Sigmoid colon (tissue), 7 donors: ENCODE measurements around the gene TDRD9. TPM values are rescaled to one million over a fixed set of nuclear protein-coding genes. Genes with fewer than 3 reads are reported as not detected.

Experiments
- DNase-seq: peaks from one replicate; pipeline ENCODE4 v3.0.0-alpha.2; 2019
- H3K27ac ChIP-seq, 4 donors: fragments of 200-600 bp; sonication (generic); one replicate each; pipeline ENCODE4 v1.5.1; 2016 to 2019; ENCODE audit warnings: mild to moderate bottlenecking in 1 of 4
- H3K27me3 ChIP-seq, 3 donors: fragments of 200-600 bp; sonication (generic); one replicate each; pipeline ENCODE4 v1.5.1; 2019; ENCODE audit warnings: mild to moderate bottlenecking in 1 of 3
- H3K36me3 ChIP-seq, 4 donors: fragments of 200-600 bp; sonication (generic); one replicate each; pipeline ENCODE4 v1.5.1; 2016 to 2019
- H3K4me1 ChIP-seq, 4 donors: fragments of 200-600 bp; sonication (generic); one replicate each; pipeline ENCODE4 v1.5.1; 2017 to 2019
- H3K4me3 ChIP-seq, 4 donors: fragments of 200-600 bp; sonication (generic); one replicate each; pipeline ENCODE4 v1.5.1; 2017 to 2019; ENCODE audit warnings: mild to moderate bottlenecking in 2 of 4, moderate library complexity in 1 of 4
- H3K9me3 ChIP-seq, 4 donors: fragments of 200-600 bp in 3 of 4; sonication (generic) in 3 of 4; one replicate each; pipeline versions ENCODE4 v1.5.1 to v1.6.1; 2013 to 2019
- CTCF ChIP-seq, 4 experiments: fragments of 450-650 bp in 3 of 4; fragments of 200-600 bp in 1 of 4; IDR thresholded peaks; one replicate each; pipeline ENCODE4 v1.5.1; 2016 to 2019; ENCODE audit warnings: antibody characterized with exemption in 4 of 4, mild to moderate bottlenecking in 3 of 4, moderate library complexity in 2 of 4
- EP300 ChIP-seq, 4 donors: sonication (generic); formaldehyde crosslinking; IDR thresholded peaks; one replicate each; pipeline ENCODE4 v1.6.1; 2017; ENCODE audit warnings: antibody characterized with exemption in 4 of 4
- POLR2A ChIP-seq, 2 donors: fragments of 450-650 bp; IDR thresholded peaks; one replicate each; pipeline ENCODE4 v1.6.1; 2016; ENCODE audit warnings: antibody characterized with exemption in 2 of 2, mild to moderate bottlenecking in 2 of 2, moderate library complexity in 2 of 2
- POLR2AphosphoS5 ChIP-seq, 4 donors: sonication (generic); formaldehyde crosslinking; IDR thresholded peaks; one replicate each; pipeline ENCODE4 v1.6.1; 2017; ENCODE audit warnings: antibody characterized with exemption in 4 of 4
- WGBS, 2 donors: extraction: QIAGEN DNeasy Blood & Tissue Kit; methylation state at CpG; one replicate each; pipeline ENCODE4 v1.1.7; 2013; 5-methylcytosine and 5-hydroxymethylcytosine counted together
- intact Hi-C: fragments of 100-400 bp; cut with DNase I; formaldehyde crosslinking; loops from one replicate; pipeline ENCODE4 v1.15.1; 2023
- polyA plus RNA-seq, 3 donors: library from polyadenylated mRNA; stranded (reverse); fragments of 200-250 nt; gene quantifications; one replicate each; pipeline ENCODE4 v1.2.3, GENCODE V29; 2013
- total RNA-seq, 4 donors: library from RNA; depleted of rRNA; stranded (reverse); fragments of >200 nt; gene quantifications; one replicate each; pipeline ENCODE4 v1.1.0, GENCODE V29; 2016
- donor health status: healthy with polysubstance abuse.
- donor health status: Bipolar disorder and iron deficiency.
- donor health status: healthy.

TDRD9 gene
- total and polyA plus RNA-seq, 7 donors, result 0.58 to 4.6 (median 1.2) TPM

GRCh38 chr14:104048758-104049507 is 120.7 kb downstream of the TDRD9 start:
- intact Hi-C loops, result no loop called here

DNA sequence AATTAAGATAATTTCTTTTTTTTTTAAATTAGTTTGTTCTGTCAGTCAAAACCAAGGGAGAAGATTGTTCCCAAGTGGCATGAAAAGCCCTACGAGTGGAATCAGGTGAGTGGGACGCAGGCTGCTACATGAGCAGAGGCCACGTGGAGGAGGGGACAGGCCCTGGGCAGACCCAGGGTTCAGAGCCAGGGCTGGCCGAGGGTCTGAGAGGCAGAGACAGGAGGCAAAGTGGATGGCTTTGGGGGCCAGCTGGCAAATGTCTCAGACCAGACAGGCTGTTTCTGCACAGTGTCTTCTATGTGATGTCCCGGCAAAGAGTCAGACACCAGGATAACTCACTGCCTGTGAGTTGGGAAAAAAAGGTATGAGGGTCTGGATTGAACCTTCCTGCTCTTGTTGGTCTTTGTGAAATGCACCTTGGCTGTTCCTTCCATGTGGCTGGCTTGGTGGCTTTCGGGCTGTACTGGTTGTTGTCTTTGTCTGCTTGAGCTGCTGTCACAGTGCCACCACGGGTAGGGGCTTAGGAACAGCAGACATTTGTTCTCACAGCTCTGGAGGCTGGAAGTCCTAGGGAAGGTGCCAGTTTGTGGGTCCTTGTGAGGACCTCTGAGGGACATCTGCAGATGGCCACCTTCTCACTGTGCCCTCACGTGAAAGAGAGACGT is 121.5 kb downstream of the TDRD9 start:
- H3K4me1 ChIP-seq, result no peaks in the 10 kb centered on the region
- no peaks in the 10 kb centered on the region for H3K9me3 ChIP-seq
- no peaks in the 10 kb centered on the region for H3K36me3 ChIP-seq
- WGBS, 2 donors, result 83 to 84% methylated on average over 9 of the region's 9 CpGs
- DNase-seq, result no peak
- no peak overlapping the region for H3K4me3 ChIP-seq
- H3K27me3 ChIP-seq, result peaks cover 0 to 3% (median 0%) of the 10 kb centered on the region in 3 donors
- H3K27ac ChIP-seq, result peak overlapping the region in 1 of 4 donors; percentile 51
- TF ChIP-seq POLR2A (IDR thresholded peaks at IDR 0.05), result no peak
- no peak for TF ChIP-seq CTCF (IDR thresholded peaks at IDR 0.05)
- TF ChIP-seq EP300 (IDR thresholded peaks at IDR 0.05), result no peak
- TF ChIP-seq POLR2AphosphoS5 (IDR thresholded peaks at IDR 0.05), result no peak
- intact Hi-C loops, result no loop called here

More at GRCh38 chr14:104048758-104049507, 120.7 kb downstream of the TDRD9 start:
- H3K4me3 ChIP-seq, result no peak overlapping the region
- no peak for DNase-seq
- TF ChIP-seq POLR2A (IDR thresholded peaks at IDR 0.05) (no peak), EP300 (IDR thresholded peaks at IDR 0.05) (peak in 1 of 4 donors; percentile 62), CTCF (IDR thresholded peaks at IDR 0.05) (no peak), POLR2AphosphoS5 (IDR thresholded peaks at IDR 0.05) (peak in 1 of 4 donors; percentile 33)
- H3K27ac ChIP-seq, result peak overlapping the region in 2 of 4 donors; percentile 28 to 51
- H3K4me1 ChIP-seq, result no peaks in the 10 kb centered on the region
- H3K27me3 ChIP-seq, result peaks cover 0 to 3% (median 0%) of the 10 kb centered on the region in 3 donors
- no peaks in the 10 kb centered on the region for H3K9me3 ChIP-seq
- WGBS, 2 donors, result 56 to 81% methylated on average over 2 of the region's 2 CpGs
- H3K36me3 ChIP-seq, result no peaks in the 10 kb centered on the region

DNA sequence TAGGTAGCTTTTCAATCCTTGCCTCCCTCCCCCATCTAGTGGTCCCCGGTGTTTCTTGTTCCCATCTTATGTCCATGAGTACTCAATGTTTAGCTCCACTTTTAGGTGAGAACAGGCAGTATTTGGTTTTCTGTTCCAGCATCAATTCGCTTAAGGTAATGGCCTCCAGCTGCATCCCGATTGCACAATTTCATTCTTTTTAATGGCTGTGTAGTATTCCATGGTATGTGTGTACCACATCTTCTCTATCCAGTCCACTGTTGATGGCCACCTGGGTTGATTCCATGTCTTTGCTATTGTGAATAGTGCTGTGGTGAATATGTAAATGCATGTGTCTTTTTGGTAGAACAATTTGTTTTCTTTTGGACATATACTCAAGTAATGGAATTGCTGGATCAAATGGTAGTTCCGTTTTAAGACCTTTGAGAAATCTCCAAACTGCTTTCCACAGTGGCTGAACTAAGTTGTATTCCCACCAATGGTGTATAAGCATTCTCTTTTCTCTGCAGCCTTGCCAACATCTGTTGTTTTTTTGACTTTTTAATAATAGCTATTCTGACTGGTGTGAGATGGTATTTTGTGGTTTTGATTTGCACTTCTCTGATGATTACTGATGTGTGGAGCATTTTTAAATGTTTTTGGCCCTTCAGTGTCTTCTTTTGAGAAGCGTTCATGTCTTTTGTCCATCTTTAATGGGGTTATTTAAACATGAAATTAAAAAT is 123.0 kb downstream of the TDRD9 start:
- no peak overlapping the region for H3K27ac ChIP-seq
- no peak overlapping the region for H3K4me3 ChIP-seq
- H3K27me3 ChIP-seq, result peaks cover 0 to 3% (median 0%) of the 10 kb centered on the region in 3 donors
- no peaks in the 10 kb centered on the region for H3K9me3 ChIP-seq
- no peaks in the 10 kb centered on the region for H3K36me3 ChIP-seq
- intact Hi-C loops, result no loop called here
- no peaks in the 10 kb centered on the region for H3K4me1 ChIP-seq
- DNase-seq, result no peak
- no peak for TF ChIP-seq POLR2A (IDR thresholded peaks at IDR 0.05)
- no peak for TF ChIP-seq EP300 (IDR thresholded peaks at IDR 0.05)
- no peak for TF ChIP-seq POLR2AphosphoS5 (IDR thresholded peaks at IDR 0.05)
- no peak for TF ChIP-seq CTCF (IDR thresholded peaks at IDR 0.05)
- 89 to 90% methylated on average over 5 of the region's 5 CpGs for WGBS, 2 donors

DNA sequence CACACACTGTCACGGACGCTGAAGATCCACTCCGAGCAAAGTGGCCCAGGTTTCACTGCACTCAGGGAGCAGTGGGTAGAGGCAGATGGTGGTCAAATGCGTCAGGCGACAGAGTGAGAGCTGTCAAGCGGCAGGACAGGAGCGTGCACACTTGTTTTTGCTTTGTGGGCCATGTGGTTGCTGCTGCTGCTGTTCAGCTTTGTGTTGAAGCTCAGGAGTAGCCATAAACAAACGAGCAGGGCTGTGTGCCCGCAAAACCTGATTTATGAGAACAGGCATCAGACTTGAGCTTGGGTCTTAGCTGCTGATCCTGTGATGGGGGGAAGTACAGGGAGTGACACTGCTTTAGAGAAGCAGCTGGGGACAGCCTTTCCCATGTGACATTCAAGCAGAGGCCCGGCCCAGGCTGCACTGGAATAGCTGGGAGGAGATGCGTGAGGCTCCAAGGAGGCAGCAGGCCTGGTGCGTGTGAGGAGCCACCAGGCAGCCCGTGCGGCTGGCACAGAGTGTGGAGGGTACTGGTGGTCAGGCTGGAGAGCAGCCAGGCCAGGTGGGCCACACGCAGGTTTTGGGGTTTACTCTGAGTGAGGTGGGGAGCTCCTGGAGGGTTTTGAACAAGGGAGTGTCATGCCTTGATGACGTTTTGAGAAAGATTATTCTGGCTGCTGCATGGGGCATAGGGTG is 126.1 kb downstream of the TDRD9 start:
- Histone ChIP-seq H3K27me3 (no peaks in the 10 kb centered on the region), H3K36me3 (no peaks in the 10 kb centered on the region), H3K9me3 (no peaks in the 10 kb centered on the region), H3K4me1 (no peaks in the 10 kb centered on the region), H3K27ac (no peak overlapping the region), H3K4me3 (no peak overlapping the region)
- intact Hi-C loops, result no loop called here
- 75 to 76% methylated on average over 16 of the region's 16 CpGs for WGBS, 2 donors
- no peak for DNase-seq
- no peak for TF ChIP-seq EP300 (IDR thresholded peaks at IDR 0.05)
- TF ChIP-seq CTCF (IDR thresholded peaks at IDR 0.05), result no peak
- TF ChIP-seq POLR2A (IDR thresholded peaks at IDR 0.05), result no peak
- no peak for TF ChIP-seq POLR2AphosphoS5 (IDR thresholded peaks at IDR 0.05)
